ENCODE results near the gene GRAMD1A. TPM values are rescaled to one million over a fixed set of nuclear protein-coding genes. Genes with fewer than 3 reads are reported as not detected.
"Not testable (repeated sequence)": the region's sequence is repeated elsewhere in the genome, so short reads cannot be mapped to it uniquely, and the experiment has no call there.

The GRAMD1A gene
- total RNA-seq, 4 donors from 2014 or later = 38.8 to 45.1 (median 43.7) TPM

- peaks cover 15 to 18% of the 10 kb centered on the region in 2 donors for H3K4me1 ChIP-seq
- ATAC-seq = peak in 1 of 2 donors; percentile 37
- H3K4me3 ChIP-seq = peak overlapping the region; percentile 85 to 95 (median 90)
- peaks cover 2 to 27% (median 21%) of the 10 kb centered on the region in 3 donors for H3K9me3 ChIP-seq
- peak overlapping the region in 3 of 4 donors; percentile 59 to 75 (median 71) for H3K27ac ChIP-seq
- no peaks in the 10 kb centered on the region for H3K27me3 ChIP-seq
- no peak for DNase-seq
- intact Hi-C loops (cut with DNase I; ENCODE audit: low total_unique reads) (loop anchor here (5.0 kb wide), 1 partner anchor 36 kb away; the partner anchor contains the start of gene ZNF30), in situ Hi-C loops (cut with MboI; ENCODE audit: low sequenced_read_pairs in 4 of 4) (no loop called here)
- peaks cover 3 to 33% of the 10 kb centered on the region in 2 donors for H3K36me3 ChIP-seq
- no peak for TF ChIP-seq POLR2A (IDR thresholded peaks at IDR 0.05)
Observed at GRCh38 chr19:34962687-34963572, 37.2 kb upstream of the GRAMD1A start.

GRCh38 chr19:34963573-34964406, 36.3 kb upstream of the GRAMD1A start, which contains the start of gene ZNF792:
Gene ZNF792, minus strand, starts transcription at chr19:34964229. Its CDS starts 567 bp downstream, at chr19:34963662.
- Histone ChIP-seq H3K4me3 (peak within 1 kb of the TSS; percentile 85 to 95 (median 90)), H3K9me3 (peaks cover 0 to 18% (median 12%) of the 10 kb centered on the region in 3 donors), H3K4me1 (peaks cover 15 to 18% of the 10 kb centered on the region in 2 donors), H3K27ac (peak within 1 kb of the TSS; percentile 42 to 75 (median 65)), H3K36me3 (peaks cover 0 to 24% of the 10 kb centered on the region in 2 donors), H3K27me3 (no peaks in the 10 kb centered on the region)
- in situ Hi-C loops (cut with MboI; ENCODE audit: low sequenced_read_pairs in 4 of 4) (no loop called here), intact Hi-C loops (cut with DNase I; ENCODE audit: low total_unique reads) (loop anchor here (5.0 kb wide), 1 partner anchor 36 kb away; the partner anchor contains the start of gene ZNF30)
- peak in 1 of 2 donors; percentile 71 for ATAC-seq
- peak; percentile 23 to 43 for DNase-seq
- TF ChIP-seq CTCF (IDR thresholded peaks at IDR 0.05 in 4 of 5, conservative IDR thresholded peaks at IDR 0.05 in 1 of 5) (no peak), POLR2A (IDR thresholded peaks at IDR 0.05) (no peak)

DNA sequence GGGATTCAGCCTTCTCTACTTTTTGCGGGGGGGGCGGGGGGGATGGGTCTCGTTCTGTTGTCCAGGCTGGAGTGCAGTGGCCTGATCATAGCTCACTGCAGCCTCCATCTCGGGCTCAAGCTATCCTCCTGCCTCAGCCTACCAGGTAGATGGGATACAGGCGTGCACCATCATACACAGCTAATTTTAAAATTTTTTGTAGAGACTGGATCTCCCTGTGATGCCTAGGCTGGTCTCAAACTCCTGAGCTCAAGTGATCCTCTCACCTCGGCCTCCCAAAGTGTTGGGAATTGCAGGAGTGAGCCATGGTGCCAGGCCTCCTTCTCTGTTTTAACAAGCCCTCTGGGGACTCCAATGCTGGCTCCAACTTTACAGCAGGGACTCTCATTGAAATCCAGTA, 35.5 kb upstream of the GRAMD1A start:
- TF ChIP-seq POLR2A (IDR thresholded peaks at IDR 0.05) (no peak), CTCF (IDR thresholded peaks at IDR 0.05 in 4 of 5, conservative IDR thresholded peaks at IDR 0.05 in 1 of 5) (no peak)
- no peak for DNase-seq
- ATAC-seq = no peak
- in situ Hi-C loops (cut with MboI; ENCODE audit: low sequenced_read_pairs in 4 of 4) = no loop called here
- H3K4me3 ChIP-seq = peak overlapping the region in 2 of 4 donors; percentile 85 to 88
- H3K4me1 ChIP-seq = peaks cover 15 to 18% of the 10 kb centered on the region in 2 donors
- H3K27ac ChIP-seq = no peak overlapping the region
- peaks cover 0 to 16% of the 10 kb centered on the region in 2 donors for H3K36me3 ChIP-seq
- H3K9me3 ChIP-seq = peaks cover 0 to 10% (median 4%) of the 10 kb centered on the region in 3 donors
- intact Hi-C loops (cut with DNase I; ENCODE audit: low total_unique reads) = loop anchor here (5.0 kb wide), 1 partner anchor 37 kb away; the partner anchor contains the start of gene ZNF30
- H3K27me3 ChIP-seq = no peaks in the 10 kb centered on the region

DNA sequence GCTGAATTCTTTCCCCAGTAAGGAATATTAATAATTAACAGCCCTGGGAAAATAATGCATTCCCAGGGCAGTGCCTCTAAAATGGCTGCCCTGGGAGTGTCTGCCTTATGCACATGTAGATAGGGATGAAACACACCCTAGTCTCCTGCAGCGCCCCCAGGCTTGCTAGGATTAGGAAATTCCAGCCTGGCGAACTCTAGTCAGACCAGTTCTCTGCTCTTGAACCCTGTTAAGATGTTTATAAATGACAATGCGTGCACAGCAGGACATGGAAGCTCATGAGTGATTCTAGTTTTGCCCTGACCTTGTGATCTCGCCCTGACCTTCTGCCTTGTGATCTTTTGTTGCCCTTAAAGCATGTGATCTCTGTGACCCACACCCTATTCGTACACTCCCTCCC, 34.6 kb upstream of the GRAMD1A start:
- H3K27ac ChIP-seq; H3K4me3 ChIP-seq; H3K27me3 ChIP-seq; ATAC-seq; in situ Hi-C loops (cut with MboI; ENCODE audit: low sequenced_read_pairs in 4 of 4); H3K9me3 ChIP-seq; DNase-seq; intact Hi-C loops (cut with DNase I; ENCODE audit: low total_unique reads); H3K36me3 ChIP-seq: not testable (repeated sequence)
- peaks cover 15 to 18% of the 10 kb centered on the region in 2 donors for H3K4me1 ChIP-seq

- no peak for ATAC-seq
- in situ Hi-C loops (cut with MboI; ENCODE audit: low sequenced_read_pairs in 4 of 4) = no loop called here
Observed at GRCh38 chr19:34967551-34967950, 32.6 kb upstream of the GRAMD1A start.

More at GRCh38 chr19:34967551-34967950, 32.6 kb upstream of the GRAMD1A start:
- H3K27me3 ChIP-seq = no peaks in the 10 kb centered on the region
- H3K4me1 ChIP-seq = peaks cover 9 to 14% of the 10 kb centered on the region in 2 donors
- no peak overlapping the region for H3K4me3 ChIP-seq
- TF ChIP-seq CTCF (IDR thresholded peaks at IDR 0.05 in 4 of 5, conservative IDR thresholded peaks at IDR 0.05 in 1 of 5) (no peak), POLR2A (IDR thresholded peaks at IDR 0.05) (no peak)
- no peaks in the 10 kb centered on the region for H3K9me3 ChIP-seq
- intact Hi-C loops (cut with DNase I; ENCODE audit: low total_unique reads) = no loop called here
- no peaks in the 10 kb centered on the region for H3K36me3 ChIP-seq
- H3K27ac ChIP-seq = no peak overlapping the region
- DNase-seq = no peak

Measured in gastrocnemius medialis (tissue), 4 donors.